Activated CD4-positive, alpha-beta T cell treated with anti-CD3 and anti-CD28 coated beads for 1 hour (primary cell): Measurements from ENCODE around the gene FKBP5.

Experiments
- DNase-seq: peaks from one replicate; pipeline ENCODE4 v3.0.0-alpha.2; 2020

FKBP5 gene

DNA sequence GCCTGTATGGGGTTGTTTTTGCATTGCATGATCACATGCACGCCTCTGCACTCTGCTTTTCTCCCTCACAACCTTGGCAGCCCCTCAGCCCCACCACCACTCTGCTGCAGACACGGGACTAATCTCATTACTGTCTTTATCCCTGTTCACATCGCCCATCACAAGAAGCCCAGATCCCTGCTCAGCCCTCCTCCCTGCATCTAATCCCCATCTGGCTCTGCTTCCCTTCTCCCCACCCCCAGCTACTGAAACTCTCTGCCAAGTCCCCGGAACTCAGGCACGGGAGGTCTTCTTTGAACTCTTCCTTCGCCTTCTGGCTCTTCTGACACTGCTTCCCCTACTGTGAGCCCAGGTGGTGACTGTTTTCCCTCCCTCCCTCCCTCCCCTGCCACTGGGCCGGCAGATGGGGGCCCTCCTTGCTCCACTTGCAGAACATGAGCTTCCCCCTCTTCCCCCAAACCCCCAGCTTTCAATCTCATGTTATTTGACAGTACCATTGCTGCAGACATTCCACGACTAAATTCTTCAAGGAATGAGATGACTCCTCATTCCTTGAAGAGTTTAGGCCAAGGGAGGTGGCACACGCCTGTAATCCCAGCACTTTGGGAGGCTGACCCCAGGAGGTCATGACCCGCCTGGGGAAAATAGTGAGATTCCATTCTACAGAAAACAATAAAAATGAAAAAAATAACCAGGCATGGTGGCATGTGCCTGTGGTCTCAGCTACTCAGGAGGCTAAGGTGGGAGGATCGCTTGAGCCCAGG is 154.1 kb downstream of the FKBP5 start:
- DNase-seq = no peak

DNA sequence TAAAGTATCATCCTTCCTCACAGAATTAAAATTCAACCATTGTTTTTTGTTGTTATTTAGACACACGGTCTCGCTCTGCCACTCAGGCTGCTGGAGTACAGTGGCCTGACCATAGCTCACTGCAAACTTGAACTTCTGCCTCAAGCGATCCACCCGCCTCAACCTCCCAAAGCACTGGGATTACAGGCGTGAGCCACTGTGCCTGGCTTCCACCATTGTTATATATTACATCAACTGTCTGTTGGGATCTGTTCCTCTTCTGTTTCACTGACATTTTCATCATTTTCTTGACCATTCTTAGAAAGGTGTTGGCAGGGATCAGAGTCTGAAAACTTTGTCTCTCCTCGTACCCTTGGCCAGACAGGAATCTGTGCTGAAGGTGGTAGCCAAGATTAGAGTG is 154.7 kb downstream of the FKBP5 start:
- DNase-seq = no peak

DNA sequence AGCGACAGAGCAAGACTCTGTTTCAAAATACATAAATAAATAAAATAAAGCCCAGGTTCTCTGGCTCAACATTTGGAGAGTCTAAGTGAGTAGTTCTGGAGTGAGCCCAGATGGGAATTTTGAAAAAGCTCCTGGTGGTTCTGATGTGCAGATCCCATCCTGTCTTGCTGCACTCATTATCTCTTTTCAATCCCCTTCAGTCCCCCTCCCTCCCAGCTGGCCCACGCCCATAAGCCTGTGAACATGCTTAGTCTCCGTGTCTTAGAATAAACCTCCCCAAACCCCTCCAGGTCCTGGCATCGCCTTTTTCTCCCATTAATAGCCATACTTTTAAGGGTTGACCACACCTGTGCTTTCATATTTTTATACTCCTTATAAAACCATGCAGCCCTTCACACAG is 156.6 kb downstream of the FKBP5 start:
- DNase-seq = no peak

DNA sequence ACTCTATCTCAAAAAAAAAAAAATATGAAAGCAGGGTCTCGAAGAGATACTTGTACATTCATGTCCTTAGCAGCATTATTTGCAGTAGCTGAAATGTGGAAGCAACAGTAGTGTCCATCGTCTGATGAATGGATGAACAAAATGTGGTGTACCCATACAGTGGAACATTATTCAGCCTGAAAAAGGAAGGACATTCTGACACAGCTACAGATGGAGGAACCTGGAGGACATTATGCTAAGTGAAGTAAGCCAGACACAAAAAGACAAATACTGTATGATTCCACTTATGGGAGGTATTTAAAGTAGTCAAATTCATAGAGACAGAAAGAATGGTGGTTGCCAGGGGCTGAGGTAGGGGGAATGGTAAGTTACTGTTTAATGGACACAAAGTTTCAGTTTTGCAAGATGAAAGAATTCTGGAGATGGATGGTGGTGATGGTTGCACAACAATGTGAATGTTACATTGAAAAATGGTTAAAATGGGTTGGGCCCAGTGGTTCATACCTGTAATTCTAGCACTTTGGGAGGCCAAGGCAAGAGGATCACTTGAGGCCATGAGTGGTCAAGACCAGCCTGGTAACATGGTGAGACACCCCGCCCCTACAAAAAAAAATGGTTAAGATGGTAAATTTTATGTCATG is 164.2 kb downstream of the FKBP5 start:
- DNase-seq = no peak
